Middle frontal gyrus (tissue), 1 donor: ENCODE measurements around the gene HNRNPAB.

ENCODE experiments used
- DNase-seq: peaks from one replicate; pipeline ENCODE4 v3.0.0-alpha.2; 2015; ENCODE audit warnings: low spot score; ENCODE audit errors: extremely low spot score

Gene HNRNPAB

GRCh38 chr5:178211095-178212048 is 7.0 kb downstream of the HNRNPAB start:
- DNase-seq = no peak

DNA sequence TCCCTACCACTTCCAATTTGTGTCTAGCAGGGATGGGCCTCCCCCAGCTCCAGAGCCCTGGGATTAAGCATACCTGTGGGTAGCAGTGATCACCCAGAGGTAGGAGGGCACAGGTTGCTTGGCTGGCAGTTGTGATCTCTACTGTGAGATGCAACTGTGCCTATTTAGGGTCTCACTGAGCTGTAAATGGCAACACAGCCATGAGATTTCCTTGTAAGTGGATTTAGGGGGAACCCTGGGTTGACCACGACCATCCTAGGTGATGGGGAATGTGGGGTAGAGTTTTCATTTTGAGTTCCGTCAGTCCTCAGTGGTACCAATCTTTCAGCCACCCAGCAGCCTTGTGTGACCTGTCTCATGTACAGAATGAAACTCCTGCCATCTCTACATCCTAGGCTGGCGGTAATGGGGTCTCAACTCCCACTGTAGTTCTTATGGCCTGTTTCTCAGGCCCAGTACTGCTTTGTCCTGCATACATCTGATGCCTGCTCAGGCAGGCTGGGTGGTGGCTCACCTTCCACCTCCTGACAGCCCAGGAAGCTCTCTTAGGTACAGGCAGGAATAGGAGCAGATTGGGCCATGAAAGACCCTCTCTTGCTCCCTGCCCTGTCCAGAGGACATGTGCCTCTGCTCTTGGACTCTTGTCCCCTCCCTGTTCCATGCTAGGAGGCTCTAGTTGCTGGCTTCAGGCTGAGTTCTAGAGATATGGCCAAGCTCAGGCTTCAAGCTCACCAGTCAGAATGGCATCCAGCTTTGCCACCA is 8.1 kb downstream of the HNRNPAB start:
- DNase-seq = no peak

- DNase-seq = no peak
Observed at GRCh38 chr5:178213003-178213461, 8.7 kb downstream of the HNRNPAB start.

DNA sequence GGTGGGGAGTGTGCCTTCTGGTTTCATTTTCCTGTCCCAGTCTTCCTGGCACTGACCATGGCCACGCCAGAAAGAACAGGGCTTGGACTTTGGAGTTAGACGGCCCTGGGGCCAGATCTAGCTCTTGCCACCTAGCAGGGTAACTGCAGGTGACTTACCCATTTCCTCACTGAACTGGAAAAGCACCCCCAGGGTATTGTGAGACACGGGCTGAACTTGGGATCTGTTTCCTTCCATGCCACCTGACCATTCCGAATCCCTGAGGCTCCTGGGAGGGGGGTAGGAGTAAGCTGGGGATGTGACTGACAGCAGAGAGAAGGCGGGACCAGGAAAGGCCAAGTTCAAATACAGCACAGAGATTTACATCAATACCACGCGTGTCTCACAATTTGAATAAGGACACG is 9.4 kb downstream of the HNRNPAB start:
- DNase-seq = no peak

DNA sequence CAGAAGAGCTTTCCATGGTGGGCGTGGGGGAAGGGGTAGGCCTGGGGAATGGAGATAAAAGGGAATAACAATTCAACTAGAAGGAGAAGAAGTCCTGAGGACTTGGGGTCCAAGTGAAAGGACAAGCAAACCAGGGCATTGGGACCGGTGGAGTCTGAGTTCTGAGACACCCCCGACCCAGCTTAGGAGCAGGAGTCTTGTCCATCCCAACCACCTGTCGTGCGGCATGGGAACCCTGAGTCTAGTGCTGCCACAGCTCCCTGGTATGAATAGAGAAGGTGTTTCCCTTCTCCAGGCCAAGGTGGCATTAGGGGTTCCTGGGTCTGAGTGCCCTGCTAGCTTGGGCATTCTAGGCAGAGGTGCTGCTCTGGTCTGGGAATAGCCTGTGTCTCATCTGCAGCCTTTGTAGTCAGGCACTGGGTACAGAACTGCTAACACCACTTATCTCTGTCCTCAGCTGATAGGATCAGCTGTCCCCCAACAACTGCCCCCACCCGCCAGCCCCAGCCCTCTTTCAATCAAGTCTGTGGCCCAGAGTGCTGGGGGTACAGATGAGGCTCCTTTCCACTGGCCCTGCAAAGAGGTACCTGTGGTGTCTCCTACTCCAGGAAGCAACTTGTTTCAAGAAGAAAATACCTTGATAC is 9.9 kb downstream of the HNRNPAB start:
- DNase-seq = no peak

- DNase-seq = no peak
Observed at GRCh38 chr5:178215280-178216002, 11.1 kb downstream of the HNRNPAB start.

DNA sequence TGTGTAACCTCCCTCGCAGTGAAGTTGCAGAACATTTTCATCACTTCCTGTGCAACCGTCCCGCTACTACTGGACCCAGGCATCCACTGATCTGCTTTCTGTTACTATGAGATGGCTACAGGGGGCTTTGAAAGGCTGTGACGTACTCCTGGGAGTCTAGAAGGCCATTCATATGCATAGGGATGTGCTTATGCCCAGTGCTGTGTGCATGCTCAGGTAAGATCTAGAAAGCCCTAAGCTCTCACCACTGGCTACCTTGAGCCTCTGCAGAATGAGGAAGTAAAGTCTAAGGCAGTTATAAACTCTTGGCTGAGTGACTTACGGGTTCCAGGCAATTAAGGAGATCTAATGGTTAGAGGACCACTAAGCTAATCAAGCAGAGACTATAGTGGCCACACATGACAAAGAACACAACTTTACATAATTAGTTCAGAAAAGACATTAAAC is 11.8 kb downstream of the HNRNPAB start:
- no peak for DNase-seq

DNA sequence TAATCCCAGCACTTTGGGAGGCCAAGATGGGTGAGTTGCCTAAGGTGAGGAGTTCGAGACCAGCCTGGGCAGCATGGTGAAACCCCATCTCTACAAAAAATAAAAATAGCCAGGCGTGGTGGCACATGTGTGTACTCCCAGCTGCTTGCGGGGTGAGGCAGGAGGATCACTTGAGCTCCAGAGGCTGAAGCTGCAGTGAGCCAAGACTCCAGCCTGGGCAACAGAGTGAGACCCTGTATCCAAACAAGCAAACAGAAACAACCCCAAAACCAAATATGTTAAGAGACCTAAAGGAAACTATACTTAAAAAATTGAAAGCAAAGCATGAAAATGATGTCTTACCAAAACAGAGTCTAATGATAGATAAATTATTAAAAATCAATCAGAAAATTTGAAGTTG is 12.4 kb downstream of the HNRNPAB start:
- DNase-seq = no peak

- DNase-seq = no peak
Observed at GRCh38 chr5:178218237-178218776, 14.0 kb downstream of the HNRNPAB start.

GRCh38 chr5:178218827-178219226 is 14.5 kb downstream of the HNRNPAB start:
- no peak for DNase-seq

DNA sequence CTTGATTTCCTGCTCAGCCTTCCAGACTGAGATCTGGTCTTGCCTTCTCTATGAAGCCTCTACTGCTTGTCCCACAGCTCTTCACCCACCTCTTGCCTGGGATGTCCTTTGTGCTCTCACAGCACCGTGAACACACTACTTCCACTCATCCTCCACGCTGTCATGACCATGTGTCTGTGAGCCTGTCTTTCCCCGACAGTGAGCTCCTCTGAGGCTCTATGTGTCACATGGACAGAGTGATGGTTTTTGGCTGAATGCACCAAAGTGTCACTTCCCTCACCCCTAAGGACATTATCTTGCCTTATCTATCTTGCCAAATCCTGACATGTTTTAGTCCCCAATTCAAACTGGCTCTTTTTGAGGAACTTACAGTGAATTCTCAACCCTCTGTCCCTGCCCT is 16.9 kb downstream of the HNRNPAB start:
- DNase-seq = no peak

DNA sequence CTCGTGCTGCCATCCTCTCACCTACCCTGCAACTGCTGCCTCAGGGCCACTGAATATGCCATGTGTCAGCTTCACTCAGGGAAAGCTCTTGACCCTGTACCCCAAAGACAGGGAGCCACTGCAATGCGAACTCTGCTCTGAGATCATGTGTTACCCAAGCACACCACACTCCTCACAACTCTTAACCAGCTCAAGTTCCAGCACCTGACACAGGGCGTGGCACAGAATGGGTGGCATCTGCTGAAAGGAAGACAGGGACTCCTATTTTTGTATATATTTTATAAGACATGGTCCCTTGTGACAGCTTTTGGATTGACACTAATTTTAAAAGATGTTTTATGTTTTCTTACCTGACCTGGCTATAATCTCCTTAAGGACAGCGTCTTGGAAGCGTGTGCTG is 17.5 kb downstream of the HNRNPAB start:
- DNase-seq = no peak

GRCh38 chr5:178222292-178222691 is 18.0 kb downstream of the HNRNPAB start:
- no peak for DNase-seq

- no peak for DNase-seq
Observed at GRCh38 chr5:178223196-178223773, 19.0 kb downstream of the HNRNPAB start.

DNA sequence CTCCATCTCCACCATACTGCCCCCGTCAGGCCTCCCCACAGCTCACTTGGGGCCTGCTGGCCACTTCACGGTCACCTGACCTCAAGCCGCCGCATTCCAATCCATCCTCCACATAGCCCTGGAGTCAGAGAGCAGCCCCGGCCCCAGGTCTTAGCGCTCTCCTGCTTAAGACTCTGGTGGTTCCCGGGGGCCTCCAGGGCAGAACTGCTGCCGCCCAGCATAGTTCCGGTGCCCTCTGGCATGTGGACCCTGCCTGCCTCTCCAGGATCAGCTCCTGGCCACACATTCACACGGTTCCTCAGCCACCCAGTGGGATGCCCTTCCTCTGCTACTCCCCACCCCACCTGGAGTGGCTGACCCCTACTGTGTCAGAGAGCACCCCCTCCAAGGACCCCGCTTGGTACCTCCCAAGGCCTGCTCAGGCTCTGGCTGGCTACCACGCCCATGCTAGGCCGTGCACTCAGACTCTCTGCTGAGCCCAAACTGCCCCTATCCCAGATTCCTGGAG is 19.5 kb downstream of the HNRNPAB start:
- DNase-seq = no peak

GRCh38 chr5:178224403-178224802 is 20.1 kb downstream of the HNRNPAB start:
- no peak for DNase-seq

DNA sequence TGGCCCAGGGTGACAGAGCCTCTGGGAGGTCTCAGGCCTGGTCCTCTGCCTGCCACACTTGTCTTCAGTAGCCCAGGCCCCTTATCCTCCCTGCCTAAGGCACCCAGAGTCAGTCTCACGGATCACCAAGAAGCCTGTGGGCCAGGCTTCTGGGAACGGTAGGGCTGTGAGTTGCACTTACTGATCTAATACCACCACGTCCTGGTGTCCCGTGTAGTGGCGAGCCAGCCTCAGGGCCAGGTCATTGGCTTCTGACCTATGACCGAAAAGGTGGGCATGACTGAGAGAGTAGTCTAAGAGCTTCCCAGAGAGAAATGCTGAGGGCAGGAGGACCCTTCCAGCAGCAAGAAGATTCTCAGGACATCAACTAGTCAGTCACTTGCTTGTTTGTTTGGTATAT is 20.8 kb downstream of the HNRNPAB start:
- no peak for DNase-seq

- DNase-seq = no peak
Observed at GRCh38 chr5:178227138-178227659, 22.9 kb downstream of the HNRNPAB start.

DNA sequence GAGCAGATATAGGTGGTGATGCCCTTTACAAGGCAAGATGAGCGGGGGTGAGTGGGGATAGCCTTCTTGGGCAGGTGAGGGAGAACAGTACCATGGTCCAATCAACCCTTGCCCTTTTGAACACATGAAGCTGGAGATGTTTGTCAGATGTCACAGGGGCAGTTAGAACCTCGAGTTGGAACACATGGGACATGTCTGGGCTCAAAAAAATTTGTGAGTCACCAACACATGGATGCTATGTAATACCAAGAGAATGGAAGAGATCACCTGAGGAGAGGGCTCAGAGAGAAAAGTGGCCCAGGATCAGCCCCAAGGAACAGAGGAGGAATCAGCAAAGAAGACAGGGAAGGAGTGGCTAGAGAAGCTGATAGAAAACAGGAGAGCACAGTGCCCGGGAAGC is 23.6 kb downstream of the HNRNPAB start:
- DNase-seq = no peak

GRCh38 chr5:178228609-178229008 is 24.3 kb downstream of the HNRNPAB start:
- no peak for DNase-seq
